ENCODE measurements around the gene SHMT1.

DNA sequence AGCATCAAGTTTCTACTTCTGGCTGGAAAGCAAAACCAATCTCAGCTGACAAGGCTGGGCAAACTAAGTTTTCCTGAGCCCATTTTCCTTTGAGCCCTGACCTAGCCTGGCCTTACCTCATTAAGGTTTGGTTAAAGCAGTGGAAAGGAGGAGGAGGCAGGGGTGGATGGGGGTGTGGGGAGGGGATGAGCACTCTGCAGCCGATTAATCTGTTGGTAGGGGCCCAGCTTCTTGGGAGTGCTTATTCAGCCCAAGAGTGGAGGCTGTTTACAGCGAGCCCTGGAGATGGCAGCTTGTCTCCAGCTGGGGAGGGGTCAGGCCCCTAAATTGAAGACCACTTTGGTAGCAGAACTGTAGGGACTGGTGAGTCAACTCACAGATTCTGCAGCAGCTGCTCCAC lies 36.3 kb downstream of the SHMT1 start:
- TF ChIP-seq, protein P1, sequence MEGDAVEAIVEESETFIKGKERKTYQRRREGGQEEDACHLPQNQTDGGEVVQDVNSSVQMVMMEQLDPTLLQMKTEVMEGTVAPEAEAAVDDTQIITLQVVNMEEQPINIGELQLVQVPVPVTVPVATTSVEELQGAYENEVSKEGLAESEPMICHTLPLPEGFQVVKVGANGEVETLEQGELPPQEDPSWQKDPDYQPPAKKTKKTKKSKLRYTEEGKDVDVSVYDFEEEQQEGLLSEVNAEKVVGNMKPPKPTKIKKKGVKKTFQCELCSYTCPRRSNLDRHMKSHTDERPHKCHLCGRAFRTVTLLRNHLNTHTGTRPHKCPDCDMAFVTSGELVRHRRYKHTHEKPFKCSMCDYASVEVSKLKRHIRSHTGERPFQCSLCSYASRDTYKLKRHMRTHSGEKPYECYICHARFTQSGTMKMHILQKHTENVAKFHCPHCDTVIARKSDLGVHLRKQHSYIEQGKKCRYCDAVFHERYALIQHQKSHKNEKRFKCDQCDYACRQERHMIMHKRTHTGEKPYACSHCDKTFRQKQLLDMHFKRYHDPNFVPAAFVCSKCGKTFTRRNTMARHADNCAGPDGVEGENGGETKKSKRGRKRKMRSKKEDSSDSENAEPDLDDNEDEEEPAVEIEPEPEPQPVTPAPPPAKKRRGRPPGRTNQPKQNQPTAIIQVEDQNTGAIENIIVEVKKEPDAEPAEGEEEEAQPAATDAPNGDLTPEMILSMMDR (IDR thresholded peaks at IDR 0.05), result no peak
- no peak for TF ChIP-seq POLR2A (IDR thresholded peaks at IDR 0.05)
